Measurements from ENCODE around the gene CIRBP.

Gene CIRBP

DNA sequence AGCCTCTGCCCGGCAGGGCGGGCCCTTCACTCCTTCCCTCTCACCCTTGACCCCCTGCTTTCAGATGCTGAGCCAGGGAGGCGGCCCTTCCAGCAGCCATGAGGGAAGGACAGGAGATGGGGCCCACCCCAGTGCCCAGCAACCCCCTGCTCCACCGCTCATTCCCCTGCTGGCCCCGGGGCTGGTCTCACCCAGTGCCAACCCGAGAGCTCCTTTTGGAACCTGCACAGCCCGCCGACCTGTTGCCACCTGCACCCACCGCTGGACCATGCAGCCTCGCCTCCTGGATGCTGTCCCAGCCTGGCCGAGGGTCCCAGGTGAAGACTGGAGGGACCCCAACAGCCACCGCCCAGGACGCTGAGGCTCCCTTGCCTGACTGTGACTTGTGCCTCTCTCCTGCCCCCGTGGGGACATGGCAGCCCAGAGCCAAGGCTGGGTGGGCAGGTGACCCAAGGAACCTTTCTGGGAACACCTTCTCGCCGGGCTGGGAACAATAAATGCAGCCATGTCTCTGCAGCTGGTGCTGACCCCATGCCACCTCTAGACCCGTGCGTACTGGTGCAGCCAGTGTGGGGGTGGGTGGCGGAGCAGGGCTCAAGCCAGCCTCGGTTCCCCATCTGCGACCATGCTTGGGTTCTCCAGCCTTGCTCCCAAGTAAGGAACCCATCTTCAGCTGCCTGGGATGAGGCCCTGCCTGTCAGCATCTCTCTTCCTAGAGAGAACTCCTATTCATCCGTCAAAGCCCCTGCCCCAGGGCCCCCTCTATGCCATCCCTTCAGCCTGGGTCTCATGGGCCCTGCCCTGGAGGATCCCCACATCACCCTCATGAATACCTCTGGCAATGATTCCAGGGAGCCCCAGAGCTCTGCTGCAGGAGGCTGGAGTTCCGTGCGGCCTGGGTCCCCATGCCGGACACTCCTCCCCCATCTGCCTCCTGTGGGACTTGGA is 9.9 kb downstream of the CIRBP start:
- in situ Hi-C loops (cut with MboI; ENCODE audit: low sequenced_read_pairs), result no loop called here

DNA sequence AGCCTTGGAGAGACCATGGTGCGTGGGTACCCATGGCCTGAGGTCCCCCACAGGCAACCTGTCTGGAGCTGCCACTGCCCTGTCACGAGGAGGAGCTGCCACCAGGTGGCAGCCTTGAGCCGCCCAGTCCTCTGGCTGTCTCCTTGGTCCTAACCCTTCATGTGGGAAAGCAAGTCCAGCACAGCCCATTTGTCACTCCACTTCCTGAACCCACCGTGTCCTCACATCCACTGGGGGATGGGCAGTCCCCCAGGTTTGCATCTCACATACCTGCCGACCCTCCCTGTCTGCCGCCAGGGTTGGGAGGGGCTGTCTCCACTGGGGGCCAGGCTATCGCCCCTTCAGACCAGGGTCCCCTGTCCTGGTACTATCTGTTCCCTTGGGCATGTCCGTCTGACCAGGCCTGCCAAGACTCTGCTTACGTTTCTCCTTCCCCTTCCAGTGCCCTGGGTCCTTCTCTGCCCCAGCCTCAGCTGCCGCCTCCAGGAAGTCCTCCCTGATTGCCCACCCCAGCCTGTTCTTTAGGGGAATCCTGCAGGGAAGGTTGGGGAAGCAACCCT is 10.7 kb downstream of the CIRBP start:
- in situ Hi-C loops (cut with MboI; ENCODE audit: low sequenced_read_pairs), result no loop called here

DNA sequence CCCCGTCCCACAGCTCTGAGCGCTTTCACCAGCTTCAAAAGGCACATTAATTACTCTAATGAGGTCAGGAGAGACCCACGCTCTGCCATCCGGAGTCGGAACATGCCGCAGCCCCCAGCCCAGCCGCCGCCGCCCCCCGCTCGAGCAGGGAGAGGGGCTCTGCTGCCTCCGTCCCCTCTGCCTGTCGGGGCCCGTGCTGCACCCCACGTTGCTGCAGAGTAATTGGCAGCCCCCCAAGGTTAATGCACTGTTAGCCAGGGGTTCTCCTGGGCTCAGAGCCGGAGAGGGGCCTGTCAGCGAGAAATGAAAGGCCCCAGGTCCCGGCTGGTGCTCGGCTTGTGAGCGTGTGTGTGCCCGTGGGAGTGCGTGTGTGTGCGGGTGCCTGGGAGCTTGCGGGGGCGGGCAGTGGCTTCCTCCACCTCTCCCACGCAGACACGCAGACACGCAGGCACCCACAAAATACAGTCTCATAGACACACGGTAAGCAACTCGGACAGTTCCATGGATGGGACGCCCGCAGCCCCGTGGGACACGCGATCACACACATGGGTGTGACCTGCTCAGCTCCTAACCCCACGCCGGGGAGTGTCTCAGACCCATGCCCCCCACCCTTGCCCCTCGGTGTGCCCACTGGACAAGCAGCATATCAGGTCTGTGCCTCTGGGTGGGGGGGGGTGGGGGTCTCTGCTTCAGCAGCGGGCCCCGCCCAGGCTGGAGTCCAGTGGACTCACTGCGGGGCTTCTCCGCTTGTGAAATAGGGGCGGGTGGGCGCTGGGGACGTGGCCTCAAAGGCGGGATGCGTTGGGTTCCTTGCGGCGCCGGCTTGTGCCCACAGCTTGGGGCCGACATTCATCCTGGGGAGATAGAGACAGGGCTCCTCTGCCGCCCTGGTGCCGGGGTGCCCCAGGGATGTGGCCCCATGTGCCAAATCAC is 11.8 kb downstream of the CIRBP start:
- in situ Hi-C loops (cut with MboI; ENCODE audit: low sequenced_read_pairs), result no loop called here

- in situ Hi-C loops (cut with MboI; ENCODE audit: low sequenced_read_pairs), result no loop called here
These were observed 12.6 kb downstream of the CIRBP start for GRCh38 chr19:1281569-1282287.

- in situ Hi-C loops (cut with MboI; ENCODE audit: low sequenced_read_pairs), result no loop called here
These were observed 13.6 kb downstream of the CIRBP start for GRCh38 chr19:1282588-1283206.

DNA sequence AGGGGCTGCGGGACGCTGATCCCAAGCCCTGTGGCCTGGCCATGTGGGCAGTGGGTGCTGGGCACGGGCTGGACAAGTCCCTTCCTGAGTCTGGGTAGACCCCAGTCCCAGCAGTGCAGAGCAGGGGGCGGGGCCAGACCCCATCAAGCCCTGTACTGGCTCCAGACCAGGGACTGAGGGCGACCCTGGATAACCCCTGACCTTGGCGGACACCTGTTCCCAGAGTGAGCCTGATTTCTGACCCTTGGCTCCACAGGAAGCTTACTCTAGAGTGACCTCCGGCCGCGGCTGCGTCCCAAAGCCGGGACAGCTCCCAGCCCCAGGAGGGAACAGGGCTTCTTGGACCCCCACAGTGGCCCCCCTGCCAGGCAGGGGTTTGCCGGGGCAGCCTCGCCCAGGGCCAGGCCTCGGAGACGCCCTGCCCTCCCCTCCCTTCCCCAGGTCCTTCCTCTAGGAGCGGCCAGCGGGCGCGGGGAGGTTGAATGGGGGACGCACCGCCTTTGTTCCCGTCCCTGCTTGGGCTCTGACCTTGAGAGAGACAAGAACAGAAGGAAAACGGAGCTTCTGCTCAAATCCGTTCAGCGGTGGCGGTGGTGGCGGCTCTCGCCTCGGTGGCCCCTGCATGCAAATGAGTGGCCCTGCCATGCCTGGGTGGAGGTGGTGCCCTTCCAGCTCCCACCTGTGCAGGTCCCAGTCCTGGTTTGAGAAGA is 14.2 kb downstream of the CIRBP start:
- in situ Hi-C loops (cut with MboI; ENCODE audit: low sequenced_read_pairs), result no loop called here

DNA sequence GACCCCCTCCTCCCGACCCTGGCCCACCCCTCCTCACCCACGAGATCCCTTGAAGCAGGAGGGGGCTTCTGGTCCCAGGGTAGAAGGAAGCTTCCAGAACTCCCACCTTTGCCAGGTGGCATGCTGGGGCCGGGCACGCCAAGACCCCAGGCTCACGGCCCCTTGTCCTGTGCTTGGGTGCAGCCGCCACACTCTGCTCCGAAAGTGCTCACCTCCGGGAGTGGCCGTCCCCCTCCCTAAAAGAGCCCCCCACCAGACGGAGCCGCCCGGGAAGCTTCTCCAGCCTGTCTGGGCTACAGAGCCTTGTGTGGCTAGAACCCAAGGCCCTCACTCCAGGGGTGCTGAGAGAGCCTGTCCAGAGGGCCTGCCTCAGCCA is 14.8 kb downstream of the CIRBP start:
- in situ Hi-C loops (cut with MboI; ENCODE audit: low sequenced_read_pairs), result no loop called here

DNA sequence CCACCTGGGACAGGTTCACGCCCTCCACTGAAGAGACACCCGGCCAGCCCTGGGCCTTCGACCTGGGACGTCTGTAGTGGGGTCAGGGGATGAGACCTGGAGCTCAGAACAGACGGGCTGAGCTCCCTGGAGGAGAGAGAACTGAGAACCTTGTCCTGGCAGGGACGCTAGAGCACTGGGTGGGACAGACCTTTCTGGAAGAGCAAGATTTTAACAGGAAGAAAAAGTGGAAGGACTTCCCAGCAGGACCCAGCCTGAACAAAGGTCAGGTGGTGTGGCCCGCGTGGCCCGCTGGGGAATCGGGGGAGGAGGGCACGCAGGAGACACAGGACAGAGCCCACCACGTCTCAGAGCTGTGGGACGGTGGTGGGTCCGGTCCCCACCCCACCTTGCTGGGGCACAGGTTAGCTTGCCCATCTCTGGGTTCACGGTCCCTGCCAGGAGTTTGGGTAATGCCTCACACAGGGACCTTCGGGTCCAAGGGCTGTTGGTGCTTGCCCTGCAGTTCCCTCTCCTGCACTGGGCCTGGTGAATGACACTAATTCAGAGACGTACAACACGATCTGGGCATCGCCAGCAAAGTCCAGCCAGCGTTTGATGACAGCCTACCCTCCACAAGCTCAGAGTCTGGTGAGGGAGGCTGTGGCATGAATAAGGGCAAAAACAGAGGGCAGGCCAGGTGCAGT is 15.3 kb downstream of the CIRBP start:
- in situ Hi-C loops (cut with MboI; ENCODE audit: low sequenced_read_pairs), result no loop called here

DNA sequence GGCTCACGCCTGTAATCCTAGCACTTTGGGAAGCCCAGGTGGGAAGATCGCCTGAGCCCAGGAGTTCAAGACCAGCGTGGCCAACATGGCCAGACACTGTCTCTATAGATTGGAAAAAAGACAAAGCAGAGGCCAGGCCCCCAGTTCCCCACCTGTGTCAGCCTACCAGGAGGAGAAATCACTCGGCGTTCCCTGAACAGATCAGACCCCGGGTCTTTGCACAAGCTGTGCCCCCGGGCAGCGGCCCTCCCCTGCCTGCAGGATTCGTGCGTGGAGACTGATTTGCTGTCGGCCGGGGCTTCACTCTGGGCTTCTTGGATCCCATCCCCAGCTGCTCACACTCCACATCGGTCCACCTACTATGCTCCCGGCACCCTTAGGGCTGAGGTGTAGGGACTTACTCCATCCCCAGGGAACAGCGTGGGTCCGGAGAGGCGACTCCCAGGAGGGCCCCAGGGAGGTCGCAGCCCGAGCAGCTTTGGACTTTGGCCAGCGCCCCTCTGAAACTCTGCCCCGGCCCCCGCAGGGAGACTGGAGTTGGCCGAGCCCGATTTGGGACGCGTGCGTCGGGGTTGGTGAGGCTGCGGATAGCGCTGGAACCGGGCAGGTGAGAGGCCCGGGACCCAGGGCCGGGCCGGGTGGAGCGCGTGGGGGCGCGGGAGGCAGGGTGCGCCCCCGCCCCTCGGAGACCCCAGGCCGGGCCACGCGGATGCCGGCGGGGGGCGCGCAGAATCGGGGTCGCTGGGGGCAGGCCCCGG is 16.0 kb downstream of the CIRBP start:
- in situ Hi-C loops (cut with MboI; ENCODE audit: low sequenced_read_pairs), result no loop called here

DNA sequence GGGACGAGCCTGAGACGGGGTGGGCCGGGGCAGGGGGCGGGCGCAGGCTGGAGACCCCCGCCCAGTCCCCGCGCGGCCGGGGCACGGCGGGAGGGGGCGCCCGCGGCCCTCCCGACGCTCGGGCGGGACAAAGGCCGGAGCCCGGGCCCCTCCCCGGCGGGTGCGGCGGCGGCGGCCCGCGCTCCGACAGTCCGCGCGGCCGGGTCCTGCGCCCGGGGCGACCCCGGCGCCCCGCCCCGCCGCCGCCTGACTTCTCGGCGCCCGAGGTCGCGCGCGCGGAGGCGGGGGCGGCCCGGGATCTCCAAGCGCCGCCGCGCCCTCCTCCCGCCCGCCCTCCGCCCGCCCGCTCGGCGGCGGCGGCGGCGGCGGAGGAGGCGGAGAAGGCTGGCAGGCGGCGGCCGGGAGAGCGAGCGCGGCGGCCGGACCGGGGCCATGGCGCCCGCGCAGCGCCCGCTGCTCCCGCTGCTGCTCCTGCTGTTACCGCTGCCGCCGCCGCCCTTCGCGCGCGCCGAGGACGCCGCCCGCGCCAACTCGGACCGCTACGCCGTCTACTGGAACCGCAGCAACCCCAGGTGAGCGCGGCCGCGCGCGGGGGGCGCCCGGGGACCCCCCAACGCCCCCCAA is 16.7 kb downstream of the CIRBP start, which contains the start of gene EFNA2:
Gene EFNA2 (plus strand): TSS at position 137 of the 624 bp plus-strand sequence. CDS start 296 bp downstream, at position 433.
- in situ Hi-C loops (cut with MboI; ENCODE audit: low sequenced_read_pairs), result no loop called here

GRCh38 chr19:1286487-1287353 is 17.6 kb downstream of the CIRBP start:
- in situ Hi-C loops (cut with MboI; ENCODE audit: low sequenced_read_pairs), result no loop called here

DNA sequence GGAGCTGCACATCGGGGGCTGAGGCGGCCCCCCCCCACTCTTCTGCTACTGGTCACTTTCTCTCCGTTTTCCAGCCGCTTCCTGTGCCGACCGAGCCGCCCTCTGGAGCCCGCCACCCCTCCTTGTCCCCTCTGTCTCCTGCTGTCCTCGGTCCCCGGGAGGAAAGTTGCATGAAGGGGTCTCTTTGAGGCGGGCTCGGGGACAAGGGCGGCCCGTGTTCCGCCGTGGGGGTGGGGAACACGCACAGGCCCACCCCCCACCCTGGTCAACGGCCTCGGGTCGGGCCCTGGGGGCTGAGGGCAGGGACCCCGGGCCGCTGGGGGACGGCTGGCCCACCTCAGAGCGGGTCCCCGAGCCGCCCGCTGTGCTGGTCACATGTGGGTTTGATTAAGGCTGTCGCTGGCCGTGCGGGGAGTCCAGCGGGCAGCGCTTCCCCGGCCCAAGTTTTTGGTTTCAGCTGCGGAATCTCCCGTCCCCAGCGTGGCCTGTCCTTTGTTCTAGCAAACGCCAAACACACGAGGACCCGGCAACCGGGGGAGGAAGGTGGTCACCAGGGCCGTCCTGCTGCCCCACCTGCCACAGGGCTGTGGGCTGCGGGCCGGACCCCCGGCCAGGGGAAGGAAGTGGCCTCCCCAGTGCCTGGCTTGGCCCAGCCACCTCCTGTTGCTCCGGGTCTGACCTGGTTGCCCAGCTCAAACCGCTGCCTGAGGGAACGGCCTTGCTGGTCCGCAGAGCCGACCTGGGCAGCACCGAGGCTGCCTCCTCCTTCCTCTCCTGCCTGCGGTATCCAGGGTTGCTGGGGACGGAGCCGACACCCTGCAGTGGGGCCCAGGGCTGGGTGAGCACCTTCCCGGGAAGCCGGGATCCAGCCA is 18.5 kb downstream of the CIRBP start:
- in situ Hi-C loops (cut with MboI; ENCODE audit: low sequenced_read_pairs), result no loop called here

- in situ Hi-C loops (cut with MboI; ENCODE audit: low sequenced_read_pairs), result no loop called here
These were observed 19.1 kb downstream of the CIRBP start for GRCh38 chr19:1288226-1288612.

- in situ Hi-C loops (cut with MboI; ENCODE audit: low sequenced_read_pairs), result no loop called here
These were observed 19.9 kb downstream of the CIRBP start for GRCh38 chr19:1288833-1289685.

- in situ Hi-C loops (cut with MboI; ENCODE audit: low sequenced_read_pairs), result no loop called here
These were observed 20.5 kb downstream of the CIRBP start for GRCh38 chr19:1289686-1290025.
